ENCODE data around the gene PLCL2.
"Not testable (repeated sequence)": the region's sequence is repeated elsewhere in the genome, so short reads cannot be mapped to it uniquely, and the experiment has no call there.

Gene PLCL2

DNA sequence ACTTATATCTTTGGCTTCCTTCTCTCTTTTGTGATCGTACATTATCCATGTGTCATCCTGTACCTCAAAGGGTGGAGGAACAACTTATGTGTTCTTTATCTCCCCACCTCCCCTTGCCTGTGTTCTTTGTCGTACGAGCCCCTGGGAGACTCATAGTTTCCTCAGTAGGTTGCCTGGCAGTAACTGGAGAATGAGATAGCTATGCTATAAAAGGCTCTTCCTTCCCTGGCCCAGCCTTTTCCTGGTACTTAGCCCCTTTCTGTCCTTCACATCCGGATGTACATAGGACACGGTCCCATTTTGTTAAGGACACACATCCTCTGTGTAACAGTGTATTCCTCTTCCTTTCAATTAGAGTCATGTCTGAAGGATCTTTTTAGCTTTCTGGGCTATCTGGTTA, 32.1 kb downstream of the PLCL2 start:
- DNase-seq (ENCODE audit: low read depth, low spot score): no peak

DNA sequence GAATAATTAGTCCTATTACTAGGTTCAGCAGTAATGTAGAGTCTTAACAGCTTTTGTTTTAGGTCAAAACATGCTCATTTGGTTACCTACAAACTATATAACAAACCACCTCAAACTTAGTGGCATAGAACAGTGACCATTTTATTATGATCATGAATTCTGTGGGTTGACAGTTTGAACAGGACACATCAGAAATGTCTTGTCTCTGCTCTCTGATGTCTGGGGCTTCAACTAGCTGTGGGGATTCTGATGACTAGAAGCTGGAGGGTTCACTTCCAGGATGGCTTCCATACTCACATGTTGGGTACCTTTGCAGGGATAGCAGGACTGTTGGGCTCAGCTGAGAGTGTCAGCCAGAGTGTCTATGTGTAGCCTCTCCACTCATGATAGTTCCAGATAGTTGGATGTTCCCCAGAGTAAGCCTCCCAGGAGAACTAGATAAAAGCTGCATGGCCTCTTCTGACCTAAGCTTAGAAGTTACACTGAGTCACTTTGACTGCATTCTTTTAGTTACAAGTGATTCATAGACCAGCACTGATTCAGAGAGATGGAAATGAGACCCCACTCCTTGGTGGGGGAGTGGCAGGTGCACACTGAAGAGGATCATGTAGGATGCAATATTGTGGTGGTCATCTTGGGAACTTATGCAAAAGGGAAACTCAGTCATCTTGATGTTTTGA, 32.6 kb downstream of the PLCL2 start:
- no peak for DNase-seq (ENCODE audit: low read depth, low spot score)

DNA sequence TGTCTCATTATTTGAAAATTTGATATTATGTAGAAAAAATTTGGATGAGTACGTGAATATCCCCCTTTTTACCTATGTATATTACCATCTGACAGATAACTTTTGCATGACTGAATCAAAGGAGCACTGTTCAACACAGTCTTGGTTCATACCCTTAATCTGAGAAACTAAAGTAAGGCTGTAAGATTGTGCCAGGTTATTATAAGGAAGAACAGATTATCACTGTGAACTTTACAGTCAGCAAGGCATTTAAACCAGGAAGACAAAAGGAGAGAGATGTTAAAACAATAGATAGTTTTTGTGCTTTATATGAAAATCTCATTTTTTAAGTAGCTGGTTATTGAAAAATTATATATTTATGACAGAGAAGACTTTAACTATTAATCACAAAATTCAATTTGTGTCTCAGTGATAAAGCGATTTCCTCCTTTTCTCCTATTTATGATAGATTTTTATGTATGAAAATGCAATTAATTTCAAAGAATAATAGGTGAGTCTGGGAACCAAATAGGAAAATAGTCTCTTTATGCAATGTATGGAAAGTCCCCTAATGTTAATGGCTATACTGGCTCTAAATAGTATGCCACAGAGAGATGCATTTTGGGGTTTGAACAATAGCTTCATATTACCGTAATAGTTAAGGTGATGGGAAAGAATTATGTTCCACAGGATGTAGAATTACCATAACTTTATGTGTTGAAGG, 33.4 kb downstream of the PLCL2 start:
- no peak for DNase-seq (ENCODE audit: low read depth, low spot score)

DNA sequence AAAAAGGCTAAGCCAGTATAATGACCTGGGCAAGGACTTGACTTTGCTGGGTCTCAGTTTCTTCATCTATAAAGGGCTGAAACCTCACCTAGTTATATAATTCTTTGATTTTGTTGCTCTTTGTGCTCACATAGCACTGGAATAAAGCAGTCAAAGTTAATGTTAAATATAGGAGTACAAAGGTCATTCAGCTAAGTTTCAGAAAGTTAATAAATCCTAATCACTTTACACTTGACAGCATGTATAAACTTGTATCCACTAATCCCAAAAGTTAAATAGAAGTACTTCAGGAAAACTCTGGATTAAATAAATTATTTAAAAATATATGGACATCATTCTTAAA, 33.9 kb downstream of the PLCL2 start:
- DNase-seq (ENCODE audit: low read depth, low spot score): no peak

DNA sequence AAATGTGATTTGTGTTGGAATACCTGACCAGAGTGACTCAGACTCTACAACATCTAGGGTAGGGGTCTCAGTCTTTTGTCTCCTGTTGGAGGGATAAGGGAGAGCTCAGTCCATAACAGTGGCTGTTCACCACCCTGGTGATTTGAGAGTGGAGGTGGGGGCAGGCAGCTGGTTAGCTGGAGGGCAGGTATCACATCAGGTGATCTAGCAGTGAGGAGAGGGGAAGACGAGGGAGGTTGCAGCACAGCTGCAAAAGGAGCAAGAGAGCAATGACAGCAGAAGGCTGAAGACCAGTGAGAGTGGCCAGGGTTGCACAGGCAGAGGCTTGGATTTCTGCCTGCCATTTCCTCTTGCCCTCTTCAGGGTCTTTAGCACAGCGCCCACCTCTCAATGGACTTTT, 38.4 kb downstream of the PLCL2 start:
- no peak for DNase-seq (ENCODE audit: low read depth, low spot score)

DNA sequence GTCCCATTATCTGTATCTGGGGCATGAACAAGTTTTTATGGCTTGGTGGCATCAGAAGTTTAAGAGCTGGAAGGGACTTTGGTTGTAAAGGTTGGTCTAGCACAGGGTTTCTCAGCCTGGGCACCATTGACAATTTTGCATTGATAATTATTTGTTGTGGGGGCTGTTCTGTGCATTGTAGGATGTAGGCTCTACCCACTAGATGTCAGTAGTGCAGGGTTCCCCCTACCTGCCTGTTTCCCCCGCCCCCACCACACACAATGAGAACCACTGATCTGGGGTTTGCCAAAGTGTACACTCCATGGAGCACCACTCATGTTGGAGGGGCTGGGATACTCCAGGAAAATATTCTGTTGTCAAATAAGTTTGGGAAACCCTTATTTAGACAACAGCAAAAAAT, 42.7 kb downstream of the PLCL2 start:
- DNase-seq (ENCODE audit: low read depth, low spot score): no peak

DNA sequence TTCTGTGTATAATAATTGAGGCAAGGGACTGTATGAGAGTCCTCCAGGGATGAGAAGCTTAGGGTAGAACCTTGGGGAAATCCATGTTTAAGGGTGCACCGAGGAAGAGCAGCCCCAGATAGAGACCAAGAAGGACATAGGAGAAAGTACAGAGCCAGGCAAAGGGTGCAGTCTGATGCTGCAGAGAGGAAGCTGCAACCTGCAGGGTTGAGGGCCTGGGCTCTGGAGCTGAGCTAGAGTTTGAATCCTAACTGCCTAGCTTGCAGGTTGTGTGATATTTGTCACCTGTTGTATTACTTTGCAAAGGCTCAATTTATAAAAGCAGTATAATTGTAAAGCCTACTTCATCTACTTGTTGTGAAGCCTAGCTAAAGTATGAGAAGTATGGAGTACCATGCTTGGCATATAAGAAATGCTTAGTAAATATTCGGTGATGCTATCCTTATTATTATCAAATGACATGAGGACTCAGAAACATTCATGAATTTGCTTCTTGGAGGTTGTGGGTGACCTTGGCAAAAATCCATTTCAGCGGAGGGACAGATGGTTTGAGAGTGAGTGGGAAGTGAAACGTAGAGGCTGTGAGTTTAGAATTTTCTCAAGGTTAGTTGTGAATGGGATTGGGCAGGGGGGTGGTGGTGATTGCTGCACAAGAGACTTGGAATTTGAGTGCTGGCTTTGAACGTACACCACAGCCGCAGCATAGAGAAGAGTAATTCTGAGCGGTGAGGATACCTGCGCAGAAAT, 43.8 kb downstream of the PLCL2 start:
- no peak for DNase-seq (ENCODE audit: low read depth, low spot score)

DNA sequence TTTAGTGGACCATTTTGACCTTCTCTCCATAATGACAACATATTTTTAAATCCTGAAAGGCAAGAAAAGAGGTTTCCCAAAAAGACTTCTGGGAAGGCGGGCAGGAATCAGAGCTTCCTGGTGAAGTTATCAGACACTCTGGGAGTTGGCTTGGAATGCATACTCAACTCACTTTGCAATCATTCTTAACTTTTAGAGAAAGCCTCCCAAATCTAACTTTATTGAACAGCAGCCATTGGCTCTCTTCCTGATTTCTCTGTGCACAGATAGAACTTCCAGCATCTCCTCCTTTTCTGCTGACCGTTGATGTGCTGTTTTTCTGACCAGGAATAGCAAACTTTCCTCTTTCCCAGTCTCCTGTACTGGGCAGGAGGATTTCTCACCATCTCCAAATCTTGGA, 44.6 kb downstream of the PLCL2 start:
- DNase-seq (ENCODE audit: low read depth, low spot score): no peak

DNA sequence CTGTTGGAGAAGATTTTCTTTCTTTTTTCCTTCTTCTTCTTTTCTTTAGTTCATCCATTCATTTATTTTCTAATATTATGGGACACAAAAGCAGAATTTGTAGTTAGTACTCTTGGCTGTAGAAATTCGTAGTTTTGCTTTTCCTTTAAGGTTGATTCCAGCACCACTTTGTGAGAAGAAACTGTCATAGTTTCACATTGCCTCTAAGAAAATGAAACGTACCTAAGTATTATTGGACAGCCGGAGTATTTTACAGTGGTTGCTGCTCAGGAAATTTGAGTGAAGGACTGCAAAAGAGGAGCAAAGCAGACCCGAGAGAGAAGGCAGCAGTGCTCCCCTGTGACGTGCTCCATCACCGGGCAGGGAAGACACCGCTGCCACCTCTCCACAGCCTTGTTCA, 48.1 kb downstream of the PLCL2 start:
- no peak for DNase-seq (ENCODE audit: low read depth, low spot score)

DNA sequence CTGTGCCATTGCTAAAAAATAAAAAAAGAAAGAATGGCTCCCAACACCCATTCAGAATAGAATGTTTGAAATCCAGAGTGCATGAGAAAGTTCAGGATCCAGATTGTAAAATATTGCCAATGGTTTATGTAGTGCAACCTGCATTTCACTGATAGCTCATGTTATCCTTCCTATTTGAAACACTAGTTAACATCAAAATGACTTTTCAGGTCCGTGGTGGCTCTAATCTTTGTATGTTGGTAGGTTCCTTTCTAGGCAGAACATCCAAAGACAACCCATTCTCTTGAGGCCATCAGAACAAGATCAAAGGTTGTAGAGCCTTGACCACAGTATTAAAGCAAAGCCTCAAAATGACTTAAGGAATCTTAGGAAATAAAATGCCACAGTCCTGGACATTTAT, 51.0 kb downstream of the PLCL2 start:
- DNase-seq (ENCODE audit: low read depth, low spot score): no peak

DNA sequence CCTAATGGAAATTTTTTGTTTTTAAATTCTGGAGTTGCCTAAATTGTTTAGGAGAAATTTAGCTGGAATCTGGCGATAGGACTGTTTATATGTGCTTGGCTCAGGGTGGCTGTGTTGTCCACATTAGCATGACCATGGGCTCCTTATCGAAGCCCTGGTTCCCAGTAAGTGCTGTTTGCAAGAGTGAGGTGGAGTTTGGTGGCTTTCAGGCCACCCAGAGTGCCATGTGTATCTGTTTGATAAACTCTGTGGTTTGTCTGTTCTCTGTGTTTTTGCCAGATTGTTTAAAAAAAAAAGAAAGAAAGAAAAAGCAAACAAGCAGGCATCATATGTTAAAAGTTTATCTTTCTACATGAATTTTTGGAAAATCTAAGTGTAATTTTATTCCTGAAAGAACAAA, 51.5 kb downstream of the PLCL2 start:
- DNase-seq (ENCODE audit: low read depth, low spot score): no peak

DNA sequence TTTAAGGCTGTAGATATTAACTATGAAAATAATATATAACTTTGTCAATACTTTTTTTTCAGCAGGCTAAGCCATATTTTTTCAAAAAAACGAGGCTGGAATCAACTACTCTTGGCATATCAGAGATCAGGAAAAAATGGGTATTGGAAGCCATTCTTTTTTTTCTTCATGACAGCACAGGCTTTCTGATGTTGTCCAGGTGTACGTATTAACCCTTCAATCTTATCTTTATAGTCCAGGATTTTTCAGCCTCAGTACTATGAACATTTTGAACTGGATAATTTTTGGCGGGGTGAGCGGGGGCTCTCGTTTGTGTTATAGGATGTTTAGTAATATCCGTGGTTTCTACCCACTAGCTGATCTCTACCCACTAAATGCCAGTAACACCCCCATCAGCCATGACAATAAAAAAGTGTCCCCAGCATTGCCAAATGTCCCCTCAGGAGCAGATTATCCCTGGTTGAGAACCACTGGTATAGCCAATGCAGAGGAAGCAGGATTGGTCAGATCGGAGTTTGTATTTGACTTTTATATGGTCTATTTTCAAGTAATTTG, 52.0 kb downstream of the PLCL2 start:
- no peak for DNase-seq (ENCODE audit: low read depth, low spot score)

DNA sequence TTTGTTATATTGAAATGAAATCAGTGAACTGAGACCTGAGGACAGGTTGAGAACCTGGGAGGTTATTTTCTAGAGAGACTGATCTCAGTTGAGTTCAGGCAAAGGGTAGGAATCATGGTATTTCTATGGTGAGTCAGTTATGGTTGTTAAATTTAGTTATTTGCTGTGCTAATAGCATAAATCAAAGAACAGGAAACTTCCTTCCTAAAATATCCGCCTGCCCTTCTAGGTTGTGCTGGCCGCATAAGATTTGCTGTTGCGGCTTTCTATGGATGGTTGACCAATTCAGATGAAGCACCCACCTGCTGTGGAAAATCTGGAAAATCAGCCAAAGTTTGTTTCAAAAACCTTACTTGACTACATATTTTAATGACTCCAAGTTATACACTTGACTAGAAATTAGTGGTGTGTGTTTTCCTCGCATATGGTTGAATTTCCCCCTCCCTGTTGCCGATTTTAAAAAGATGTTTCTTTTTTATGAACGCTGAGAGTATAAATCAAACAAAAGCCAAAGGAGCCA, 52.6 kb downstream of the PLCL2 start:
- DNase-seq (ENCODE audit: low read depth, low spot score): no peak

DNA sequence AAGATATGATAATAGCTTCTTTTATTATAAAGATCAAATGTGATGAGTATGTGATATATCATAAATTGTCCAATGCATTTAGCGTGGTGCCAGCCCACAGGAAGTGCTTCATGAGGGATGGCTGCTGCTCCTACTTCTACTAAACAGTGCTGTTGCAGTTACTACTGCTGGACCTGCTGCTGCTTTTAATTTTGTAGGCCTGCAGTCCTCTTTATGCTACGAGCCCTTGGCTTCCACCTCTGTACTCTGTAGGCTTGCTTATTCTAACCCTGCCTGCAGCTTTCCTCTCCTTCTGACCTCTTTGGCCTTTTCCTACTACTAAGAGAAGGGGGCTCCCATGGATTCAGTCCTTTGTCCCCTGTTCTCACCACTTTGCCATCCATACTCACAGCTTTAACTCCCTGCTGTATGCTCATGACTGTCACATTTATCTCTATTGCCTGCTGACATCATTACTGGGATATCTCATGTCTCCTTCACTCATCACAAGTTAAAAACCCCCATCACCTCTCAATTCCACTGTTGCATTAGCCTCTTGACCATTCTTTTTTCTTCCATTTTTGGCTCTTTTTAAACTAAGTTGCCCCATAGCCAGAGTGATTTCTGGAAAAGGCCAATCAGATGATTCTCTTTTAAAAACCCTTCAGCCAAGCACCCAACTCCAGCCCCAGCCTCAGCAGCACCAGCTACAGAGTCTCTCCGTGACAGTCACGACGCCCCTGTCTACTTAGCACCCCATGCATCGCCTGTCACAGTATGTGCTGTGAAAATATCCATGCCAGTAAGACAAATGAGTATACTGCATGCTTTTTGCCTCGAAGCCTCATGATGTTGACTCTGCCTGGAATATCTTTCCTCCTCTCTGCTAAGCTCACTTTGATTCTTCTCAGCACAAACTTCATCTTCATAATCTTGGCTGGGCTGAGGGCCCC, 56.3 kb downstream of the PLCL2 start:
- DNase-seq (ENCODE audit: low read depth, low spot score): no peak

DNA sequence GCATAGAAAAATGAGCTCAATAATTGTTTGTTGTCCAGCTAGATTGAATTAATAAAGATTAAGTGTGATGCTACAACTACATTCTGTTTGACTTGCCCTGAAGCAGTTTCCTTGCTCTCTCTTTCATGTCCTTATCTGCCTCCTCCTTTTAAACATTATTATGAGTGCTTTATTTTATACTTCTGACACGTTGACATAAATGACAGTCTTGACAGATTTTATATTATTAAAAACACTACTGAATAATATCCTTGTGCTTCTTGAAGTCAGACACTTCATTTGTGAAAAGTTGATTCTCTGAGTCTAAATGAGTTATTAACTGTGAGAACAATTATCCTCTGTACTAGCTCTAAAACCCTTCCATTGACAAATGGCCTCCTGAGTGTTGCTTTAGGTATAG, 58.2 kb downstream of the PLCL2 start:
- DNase-seq (ENCODE audit: low read depth, low spot score): no peak

DNA sequence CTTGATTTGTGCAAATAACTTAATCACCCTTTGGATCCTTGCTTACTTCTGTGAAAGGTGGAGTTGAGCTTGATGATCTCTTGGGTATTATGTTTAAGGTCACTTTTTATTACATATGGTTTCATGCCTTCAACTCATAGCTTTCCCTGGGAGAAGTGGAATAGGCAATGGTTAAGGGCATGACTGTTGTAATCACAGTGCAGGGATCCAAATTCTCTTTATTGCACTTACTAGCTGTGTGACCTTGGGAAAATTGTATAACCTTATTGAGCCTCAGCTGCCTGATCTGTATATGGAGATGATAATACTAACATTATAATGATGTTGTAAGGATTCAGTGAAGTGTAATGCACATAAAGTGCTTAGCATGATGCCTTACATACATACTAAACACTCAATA, 59.1 kb downstream of the PLCL2 start:
- DNase-seq (ENCODE audit: low read depth, low spot score): no peak

DNA sequence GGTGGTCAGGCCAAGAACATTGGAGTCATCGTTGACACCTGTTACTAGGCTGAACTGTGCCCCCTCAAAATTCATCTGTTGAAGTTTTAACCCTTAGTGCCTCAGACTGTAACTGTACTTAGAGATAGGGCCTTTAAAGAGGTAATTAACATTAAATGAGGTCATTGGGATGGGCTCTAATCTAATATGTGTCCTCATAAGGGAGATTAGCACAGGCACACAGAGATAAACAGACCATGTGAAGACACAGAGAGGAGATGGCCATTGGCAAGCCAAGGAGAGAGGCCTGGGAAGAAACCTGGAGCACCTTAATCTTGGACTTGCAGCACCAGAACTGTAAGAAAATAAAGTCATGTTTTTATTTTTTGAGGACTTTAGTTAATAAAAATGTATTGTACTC, 59.6 kb downstream of the PLCL2 start:
- DNase-seq (ENCODE audit: low read depth, low spot score): no peak

DNA sequence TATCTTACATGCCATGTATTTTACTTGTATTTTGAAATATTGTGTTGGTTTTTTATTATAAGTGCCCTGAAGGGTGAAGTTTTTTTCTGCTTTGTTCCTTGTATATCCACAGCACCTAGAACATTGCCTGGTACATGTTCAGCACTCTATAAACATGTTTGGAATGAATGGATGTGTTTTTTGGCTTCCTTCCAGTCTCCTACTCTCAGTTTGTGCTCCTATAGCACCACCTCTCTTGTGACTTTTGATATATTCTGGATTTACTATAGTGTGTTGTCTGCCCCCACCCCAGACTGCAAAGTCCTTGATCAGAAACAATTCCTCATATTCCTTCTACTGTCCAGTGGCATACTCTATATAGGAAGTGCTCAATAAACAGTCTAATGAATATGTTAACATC, 60.6 kb downstream of the PLCL2 start:
- no peak for DNase-seq (ENCODE audit: low read depth, low spot score)

DNA sequence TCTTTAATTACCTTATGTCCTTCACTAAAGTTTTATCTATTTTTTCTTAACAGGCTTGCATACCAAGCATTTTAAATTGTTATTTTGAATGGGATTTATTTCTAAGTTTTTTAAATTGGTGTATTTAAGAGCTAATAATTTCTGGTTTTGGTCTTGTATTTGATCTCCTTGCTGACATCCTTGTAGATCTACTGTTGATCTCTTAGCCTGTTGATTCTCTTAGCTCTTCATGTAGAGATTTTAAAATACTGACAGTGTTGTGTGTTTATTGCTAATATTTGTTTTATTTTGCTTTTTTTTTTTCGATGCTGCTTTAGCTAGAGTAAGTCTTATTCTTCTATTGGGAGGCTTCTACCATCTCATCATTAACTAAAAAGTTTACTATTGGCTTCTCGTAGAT, 65.5 kb downstream of the PLCL2 start:
- no peak for DNase-seq (ENCODE audit: low read depth, low spot score)

DNA sequence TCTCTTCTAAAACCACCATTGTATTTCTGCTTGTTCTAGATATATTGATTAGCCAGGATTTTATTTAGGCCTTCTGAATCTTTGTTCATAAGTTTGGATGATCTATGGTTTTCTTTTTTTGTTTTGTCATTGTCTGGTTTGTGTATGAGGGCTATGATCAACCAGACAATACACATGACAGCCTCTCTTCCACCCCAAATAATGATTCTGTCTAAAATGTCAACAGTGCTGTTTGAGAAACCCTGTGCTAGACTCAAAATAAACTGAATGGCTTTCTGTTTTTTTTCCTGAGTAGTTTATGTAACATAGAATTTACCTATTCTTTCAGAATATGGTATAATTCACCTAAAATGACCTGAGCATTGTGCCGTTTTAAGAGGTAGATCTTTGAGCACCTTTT, 66.1 kb downstream of the PLCL2 start:
- no peak for DNase-seq (ENCODE audit: low read depth, low spot score)

DNA sequence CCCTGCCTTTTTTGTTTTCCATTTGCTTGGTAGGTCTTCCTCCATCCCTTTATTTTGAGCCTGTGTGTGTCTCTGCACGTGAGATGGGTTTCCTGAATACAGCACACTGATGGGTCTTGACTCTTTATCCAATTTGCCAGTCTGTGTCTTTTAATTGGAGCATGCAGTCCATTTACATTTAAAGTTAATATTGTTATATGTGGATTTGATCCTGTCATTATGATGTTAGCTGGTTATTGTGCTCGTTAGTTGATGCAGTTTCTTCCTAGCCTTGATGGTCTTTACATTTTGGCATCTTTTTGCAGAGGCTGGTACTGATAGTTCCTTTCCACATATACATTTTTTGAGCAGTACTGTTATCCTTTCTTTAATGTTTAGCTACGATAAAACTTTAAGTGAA, 73.1 kb downstream of the PLCL2 start:
- DNase-seq (ENCODE audit: low read depth, low spot score): not testable (repeated sequence)

All from iPS DF 19.7 (cell line).